Choroid plexus epithelial cell (primary cell): ENCODE measurements around the gene SMAD4.

Experiments used
- DNase-seq: peaks from one replicate; pipeline ENCODE4 v3.0.0-alpha.2; 2010; ENCODE audit warnings: low read depth
- H3K4me3 ChIP-seq: 2 replicates; pipeline ENCODE4 v1.5.1; 2011; ENCODE audit warnings: low read depth, mild to moderate bottlenecking, control low read depth, low read length, moderate library complexity
- TF ChIP-seq, protein P1 (sequence below): conservative IDR thresholded peaks from 2 replicates; pipeline ENCODE4 v1.5.1; 2011; ENCODE audit warnings: low read depth, mild to moderate bottlenecking, control low read depth, inconsistent platforms, low read length, moderate library complexity

SMAD4 gene

DNA sequence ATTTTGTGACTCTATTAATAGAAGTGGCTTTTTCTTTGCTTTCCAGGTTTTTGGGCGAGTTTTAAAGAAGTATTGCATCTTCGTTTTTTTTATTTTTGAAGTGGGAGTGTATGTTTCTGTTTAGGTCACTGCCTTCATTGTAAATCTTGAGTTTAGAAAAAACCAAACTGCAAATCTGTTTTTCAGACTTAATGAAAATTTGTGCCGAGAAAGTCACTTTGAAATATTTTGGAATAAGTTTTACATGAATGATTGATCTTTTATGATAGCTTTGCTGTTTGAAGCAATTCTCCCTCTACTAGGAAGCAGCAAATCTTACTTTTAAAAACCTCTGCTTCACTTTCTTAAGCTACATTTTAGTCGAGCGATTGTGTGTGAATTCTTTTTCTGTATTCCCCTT lies 2.2 kb downstream of the SMAD4 start:
- peak overlapping the region; percentile 90 for H3K4me3 ChIP-seq
- no peak for DNase-seq
- TF ChIP-seq, protein P1, sequence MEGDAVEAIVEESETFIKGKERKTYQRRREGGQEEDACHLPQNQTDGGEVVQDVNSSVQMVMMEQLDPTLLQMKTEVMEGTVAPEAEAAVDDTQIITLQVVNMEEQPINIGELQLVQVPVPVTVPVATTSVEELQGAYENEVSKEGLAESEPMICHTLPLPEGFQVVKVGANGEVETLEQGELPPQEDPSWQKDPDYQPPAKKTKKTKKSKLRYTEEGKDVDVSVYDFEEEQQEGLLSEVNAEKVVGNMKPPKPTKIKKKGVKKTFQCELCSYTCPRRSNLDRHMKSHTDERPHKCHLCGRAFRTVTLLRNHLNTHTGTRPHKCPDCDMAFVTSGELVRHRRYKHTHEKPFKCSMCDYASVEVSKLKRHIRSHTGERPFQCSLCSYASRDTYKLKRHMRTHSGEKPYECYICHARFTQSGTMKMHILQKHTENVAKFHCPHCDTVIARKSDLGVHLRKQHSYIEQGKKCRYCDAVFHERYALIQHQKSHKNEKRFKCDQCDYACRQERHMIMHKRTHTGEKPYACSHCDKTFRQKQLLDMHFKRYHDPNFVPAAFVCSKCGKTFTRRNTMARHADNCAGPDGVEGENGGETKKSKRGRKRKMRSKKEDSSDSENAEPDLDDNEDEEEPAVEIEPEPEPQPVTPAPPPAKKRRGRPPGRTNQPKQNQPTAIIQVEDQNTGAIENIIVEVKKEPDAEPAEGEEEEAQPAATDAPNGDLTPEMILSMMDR: no peak

DNA sequence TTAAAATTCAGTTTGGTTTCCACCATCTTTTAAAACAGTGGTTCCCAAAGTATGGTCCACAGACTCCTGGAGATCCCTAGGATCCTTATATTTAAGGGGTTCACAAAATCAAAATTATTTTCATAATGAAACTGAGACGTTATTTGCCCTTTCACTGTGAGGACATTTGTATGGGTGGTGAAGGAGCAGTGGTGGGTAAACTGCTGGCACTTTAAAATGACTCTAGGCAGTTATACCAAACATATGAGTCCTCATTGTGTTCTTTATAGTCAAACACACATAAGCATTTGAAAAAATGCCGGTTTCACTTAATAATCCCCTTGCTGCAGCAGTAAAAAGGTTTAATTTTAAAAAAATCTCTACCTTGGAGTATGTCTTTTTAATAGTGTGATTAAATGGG lies 7.2 kb downstream of the SMAD4 start:
- H3K4me3 ChIP-seq: no peak overlapping the region
- no peak for DNase-seq
- TF ChIP-seq, protein P1: no peak

DNA sequence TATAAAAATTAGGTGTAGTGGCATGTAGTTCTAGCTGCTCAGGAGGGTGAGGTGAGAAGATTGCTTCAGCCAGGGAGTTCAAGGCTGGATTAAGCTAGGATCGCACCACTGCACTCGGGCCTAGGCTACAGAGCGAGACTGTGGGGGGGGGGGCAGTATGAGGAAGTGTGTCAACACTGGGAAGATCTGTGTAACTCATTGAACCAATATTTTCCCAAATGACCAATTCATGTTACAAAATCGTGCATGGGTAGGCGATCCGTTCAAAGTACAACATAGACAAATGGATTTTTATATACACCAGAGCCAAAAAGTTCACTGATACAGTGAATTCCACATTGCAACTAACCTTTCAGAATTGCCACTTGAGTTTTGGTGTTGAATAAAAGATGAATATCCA lies 8.1 kb downstream of the SMAD4 start:
- DNase-seq: no peak

DNA sequence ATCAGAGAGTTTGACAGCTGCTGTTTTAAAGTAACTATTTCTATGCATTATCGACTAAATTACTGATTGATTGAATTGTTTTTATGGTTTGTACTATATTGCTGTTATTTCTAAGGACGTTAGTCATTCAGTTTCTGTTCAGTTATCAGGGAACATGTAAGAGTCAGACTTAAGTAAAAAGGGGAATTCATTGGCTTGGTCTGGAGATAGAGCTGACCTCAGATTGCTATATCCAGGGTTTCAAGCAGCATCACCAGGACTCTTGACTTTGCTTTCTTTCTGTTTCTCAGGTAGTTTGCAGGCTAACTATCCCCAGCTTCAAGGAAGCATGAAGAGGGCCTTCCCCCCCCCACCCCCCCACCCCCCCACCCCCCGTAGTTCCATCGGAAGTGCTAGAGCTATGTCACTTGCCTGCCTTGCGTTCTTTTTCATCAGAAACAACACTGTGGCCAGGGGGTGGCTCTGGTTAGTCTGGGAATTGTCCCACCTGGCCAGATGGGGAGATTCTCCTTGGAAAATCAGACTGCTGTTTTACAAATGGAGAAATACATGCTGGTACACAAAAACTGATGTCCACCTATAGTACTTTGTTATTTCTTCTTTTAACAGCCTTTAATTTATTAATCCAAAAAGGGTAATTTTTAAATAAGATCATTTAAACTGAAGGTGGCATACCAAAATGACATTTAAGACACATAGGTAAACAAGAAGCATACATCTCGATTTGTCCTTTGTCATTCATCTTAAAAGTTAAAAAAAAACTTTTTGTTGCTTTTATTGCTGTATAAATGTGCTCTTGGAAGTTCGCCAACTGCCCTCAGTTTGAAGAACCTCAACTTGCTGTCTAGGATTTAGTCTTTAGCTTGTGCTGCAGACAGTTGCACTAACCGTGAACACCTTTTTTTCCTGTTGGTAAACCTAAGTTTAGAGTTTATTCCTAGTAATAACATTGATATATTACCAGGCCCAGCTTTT lies 9.4 kb downstream of the SMAD4 start:
- TF ChIP-seq, protein P1: no peak
- no peak overlapping the region for H3K4me3 ChIP-seq
- peak; percentile 57 for DNase-seq

More for the DNA sequence above, 8.1 kb downstream of the SMAD4 start:
- TF ChIP-seq, protein P1: no peak
- no peak overlapping the region for H3K4me3 ChIP-seq

DNA sequence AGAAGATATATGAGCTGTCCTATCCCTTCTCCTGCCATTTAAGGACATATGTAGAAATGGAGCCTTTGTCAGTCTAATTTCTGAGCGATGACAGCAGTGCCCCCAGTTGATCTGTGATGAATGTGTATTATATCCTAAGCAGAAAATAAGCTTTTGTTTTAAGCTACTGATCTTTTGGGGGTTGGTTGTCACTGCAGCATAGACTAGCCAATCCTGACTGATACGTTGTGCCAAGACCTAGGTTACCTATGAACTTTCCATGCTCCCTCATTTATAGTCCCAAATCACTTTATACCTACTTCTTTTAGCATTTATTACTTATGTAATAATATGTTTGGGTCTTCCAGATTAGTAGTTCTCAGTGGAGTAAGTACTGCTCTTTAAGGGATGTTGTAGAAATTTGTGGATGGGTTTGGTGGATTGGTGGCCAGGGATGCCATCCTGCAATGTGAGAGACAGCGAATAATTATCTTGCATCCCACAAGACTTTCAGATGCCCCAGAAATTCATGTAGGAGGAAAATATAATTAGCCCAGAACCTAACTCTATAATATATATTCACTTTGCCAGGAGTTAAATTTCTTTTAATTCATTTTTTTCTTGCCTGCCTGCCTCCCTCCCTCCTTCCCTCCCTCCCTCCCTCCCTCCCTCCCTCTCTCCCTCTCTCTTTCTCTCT lies 11.8 kb downstream of the SMAD4 start:
- TF ChIP-seq, protein P1: no peak
- no peak for DNase-seq
- H3K4me3 ChIP-seq: no peak overlapping the region

DNA sequence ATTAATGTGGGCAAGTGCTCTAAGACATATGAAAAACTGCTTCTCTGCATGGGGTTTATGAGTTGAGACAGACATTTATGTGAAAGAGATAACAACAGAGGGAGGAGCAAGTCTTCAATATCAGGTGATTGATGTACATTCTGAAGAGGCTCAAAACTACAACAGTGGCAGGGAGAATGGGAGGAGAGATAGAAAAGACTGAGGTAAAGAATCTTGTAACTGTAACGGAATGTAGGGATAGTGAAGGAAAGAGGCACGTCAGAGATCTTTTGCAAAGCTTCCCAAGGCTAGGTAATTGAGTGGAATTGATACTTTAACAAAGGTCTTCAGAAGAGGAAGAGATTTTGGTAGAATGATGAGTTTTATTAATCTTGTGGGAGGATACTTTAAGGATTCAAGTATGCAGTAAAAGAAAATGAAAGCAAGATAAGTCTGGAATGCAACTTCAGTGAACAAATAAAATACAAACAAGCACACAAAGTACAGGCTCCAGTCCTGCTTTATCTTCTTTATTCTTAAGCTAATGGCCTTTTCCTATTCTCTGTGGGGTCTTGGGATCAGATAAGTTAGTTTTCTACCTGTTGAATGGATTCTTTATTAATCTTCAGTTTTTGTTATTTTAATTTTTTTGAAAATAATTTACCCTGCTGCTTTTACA lies 15.0 kb downstream of the SMAD4 start:
- DNase-seq: peak; percentile 38

More for the DNA sequence above, 15.0 kb downstream of the SMAD4 start:
- TF ChIP-seq, protein P1: no peak
- peak overlapping the region; percentile 26 for H3K4me3 ChIP-seq
